ENCODE data around the gene PKD1L1. TPM values are rescaled to one million over a fixed set of nuclear protein-coding genes. Genes with fewer than 3 reads are reported as not detected.
A peak's percentile ranks its signal among the peaks of the same experiment; 100 is the strongest.

Gene PKD1L1
- total RNA-seq, 2 experiments from 2014 or later, result 0.02 to 0.05 TPM

- H3K4me1 Mint-ChIP-seq (ENCODE audit: low read depth), result no peaks in the 10 kb centered on the region
- no peaks in the 10 kb centered on the region for H3K27me3 Mint-ChIP-seq (ENCODE audit: low read depth)
- no peak for DNase-seq
- CTCF ChIA-PET, result no interaction called here
- H3K9me3 Mint-ChIP-seq, result peaks cover 2% of the 10 kb centered on the region
- peaks cover 24% of the 10 kb centered on the region for H3K36me3 Mint-ChIP-seq (ENCODE audit: low read depth)
- intact Hi-C loops (cut with micrococcal nuclease), result no loop called here
- no peak overlapping the region for H3K4me3 Mint-ChIP-seq
- H3K27ac Mint-ChIP-seq, result no peak overlapping the region
Observed at GRCh38 chr7:47954231-47954911, 6.1 kb upstream of the PKD1L1 start.

- no peak for DNase-seq
- no peaks in the 10 kb centered on the region for H3K4me1 Mint-ChIP-seq (ENCODE audit: low read depth)
- H3K27me3 Mint-ChIP-seq (ENCODE audit: low read depth), result no peaks in the 10 kb centered on the region
- CTCF ChIA-PET, result interaction anchor here (1.4 kb wide), 1 partner anchor 9 kb away, joined by 3 read pairs; no protein-coding TSS in a partner anchor
- no peak overlapping the region for H3K27ac Mint-ChIP-seq
- no peak overlapping the region for H3K4me3 Mint-ChIP-seq
- peaks cover 24% of the 10 kb centered on the region for H3K36me3 Mint-ChIP-seq (ENCODE audit: low read depth)
- intact Hi-C loops (cut with micrococcal nuclease), result no loop called here
- peaks cover 2% of the 10 kb centered on the region for H3K9me3 Mint-ChIP-seq
Observed at GRCh38 chr7:47953822-47954221, 5.6 kb upstream of the PKD1L1 start.

- H3K4me3 Mint-ChIP-seq, result no peak overlapping the region
- no peaks in the 10 kb centered on the region for H3K27me3 Mint-ChIP-seq (ENCODE audit: low read depth)
- intact Hi-C loops (cut with micrococcal nuclease), result no loop called here
- CTCF ChIA-PET, result interaction anchor here (1.2 to 1.6 kb wide), 2 partner anchors 13 to 18 kb away, joined by 3 read pairs; no protein-coding TSS in a partner anchor
- no peak for DNase-seq
- peaks cover 13% of the 10 kb centered on the region for H3K36me3 Mint-ChIP-seq (ENCODE audit: low read depth)
- H3K4me1 Mint-ChIP-seq (ENCODE audit: low read depth), result no peaks in the 10 kb centered on the region
- H3K9me3 Mint-ChIP-seq, result no peaks in the 10 kb centered on the region
- H3K27ac Mint-ChIP-seq, result no peak overlapping the region
Observed at GRCh38 chr7:47952224-47952623, 4.0 kb upstream of the PKD1L1 start.

GRCh38 chr7:47951374-47951773, 3.1 kb upstream of the PKD1L1 start:
- H3K27ac Mint-ChIP-seq, result no peak overlapping the region
- no peak for DNase-seq
- intact Hi-C loops (cut with micrococcal nuclease), result no loop called here
- H3K4me1 Mint-ChIP-seq (ENCODE audit: low read depth), result no peaks in the 10 kb centered on the region
- H3K4me3 Mint-ChIP-seq, result no peak overlapping the region
- H3K36me3 Mint-ChIP-seq (ENCODE audit: low read depth), result peaks cover 10% of the 10 kb centered on the region
- no peaks in the 10 kb centered on the region for H3K9me3 Mint-ChIP-seq
- H3K27me3 Mint-ChIP-seq (ENCODE audit: low read depth), result no peaks in the 10 kb centered on the region
- CTCF ChIA-PET, result interaction anchor here (1.6 kb wide), 1 partner anchor 19 kb away, joined by 3 read pairs; no protein-coding TSS in a partner anchor

- peaks cover 10% of the 10 kb centered on the region for H3K36me3 Mint-ChIP-seq (ENCODE audit: low read depth)
- no peaks in the 10 kb centered on the region for H3K9me3 Mint-ChIP-seq
Observed at GRCh38 chr7:47950714-47951113, 2.4 kb upstream of the PKD1L1 start.

GRCh38 chr7:47949703-47950102, 1.4 kb upstream of the PKD1L1 start:
- no peak overlapping the region for H3K27ac Mint-ChIP-seq
- intact Hi-C loops (cut with micrococcal nuclease), result loop anchor here (10.0 kb wide), 1 partner anchor 345 kb away; no protein-coding TSS in a partner anchor
- no peaks in the 10 kb centered on the region for H3K4me1 Mint-ChIP-seq (ENCODE audit: low read depth)
- H3K4me3 Mint-ChIP-seq, result no peak overlapping the region
- no peaks in the 10 kb centered on the region for H3K27me3 Mint-ChIP-seq (ENCODE audit: low read depth)
- no peak for DNase-seq
- H3K9me3 Mint-ChIP-seq, result no peaks in the 10 kb centered on the region
- CTCF ChIA-PET, result no interaction called here
- H3K36me3 Mint-ChIP-seq (ENCODE audit: low read depth), result peaks cover 7% of the 10 kb centered on the region

More at GRCh38 chr7:47950714-47951113, 2.4 kb upstream of the PKD1L1 start:
- no peak overlapping the region for H3K4me3 Mint-ChIP-seq
- CTCF ChIA-PET, result interaction anchor here (1.6 kb wide), 1 partner anchor 19 kb away, joined by 3 read pairs; no protein-coding TSS in a partner anchor
- H3K27me3 Mint-ChIP-seq (ENCODE audit: low read depth), result no peaks in the 10 kb centered on the region
- DNase-seq, result no peak
- intact Hi-C loops (cut with micrococcal nuclease), result no loop called here
- no peak overlapping the region for H3K27ac Mint-ChIP-seq
- no peaks in the 10 kb centered on the region for H3K4me1 Mint-ChIP-seq (ENCODE audit: low read depth)

GRCh38 chr7:47947355-47947749, 914 bp downstream of the PKD1L1 start:
- Mint-ChIP-seq H3K27me3 (ENCODE audit: low read depth) (no peaks in the 10 kb centered on the region), H3K4me3 (no peak overlapping the region), H3K9me3 (no peaks in the 10 kb centered on the region), H3K4me1 (ENCODE audit: low read depth) (no peaks in the 10 kb centered on the region), H3K36me3 (ENCODE audit: low read depth) (no peaks in the 10 kb centered on the region), H3K27ac (no peak overlapping the region)
- DNase-seq, result no peak
- CTCF ChIA-PET, result no interaction called here
- intact Hi-C loops (cut with micrococcal nuclease), result loop anchor here (10.0 kb wide), 1 partner anchor 347 kb away; no protein-coding TSS in a partner anchor

GRCh38 chr7:47946581-47947354, 1.5 kb downstream of the PKD1L1 start:
- H3K27me3 Mint-ChIP-seq (ENCODE audit: low read depth), result no peaks in the 10 kb centered on the region
- no peaks in the 10 kb centered on the region for H3K4me1 Mint-ChIP-seq (ENCODE audit: low read depth)
- no peak for DNase-seq
- H3K9me3 Mint-ChIP-seq, result no peaks in the 10 kb centered on the region
- intact Hi-C loops (cut with micrococcal nuclease), result loop anchor here (10.0 kb wide), 1 partner anchor 348 kb away; no protein-coding TSS in a partner anchor
- H3K27ac Mint-ChIP-seq, result no peak overlapping the region
- CTCF ChIA-PET, result no interaction called here
- no peaks in the 10 kb centered on the region for H3K36me3 Mint-ChIP-seq (ENCODE audit: low read depth)
- H3K4me3 Mint-ChIP-seq, result no peak overlapping the region

- CTCF ChIA-PET, result interaction anchor here (0.6 to 3.3 kb wide), 24 partner anchors 8 to 352 kb away, joined by 3 to 45 read pairs (median 5); no protein-coding TSS in a partner anchor
- intact Hi-C loops (cut with micrococcal nuclease), result loop anchor here (1.0 to 10.0 kb wide), 5 partner anchors 23 to 349 kb away; no protein-coding TSS in a partner anchor
- H3K9me3 Mint-ChIP-seq, result no peaks in the 10 kb centered on the region
Observed at GRCh38 chr7:47945261-47946015, 2.8 kb downstream of the PKD1L1 start.

GRCh38 chr7:47944536-47945260, 3.6 kb downstream of the PKD1L1 start:
- CTCF ChIA-PET, result interaction anchor here (0.6 to 3.3 kb wide), 23 partner anchors 9 to 353 kb away, joined by 3 to 45 read pairs (median 5); no protein-coding TSS in a partner anchor
- H3K27ac Mint-ChIP-seq, result no peak overlapping the region
- H3K27me3 Mint-ChIP-seq (ENCODE audit: low read depth), result no peaks in the 10 kb centered on the region
- H3K36me3 Mint-ChIP-seq (ENCODE audit: low read depth), result no peaks in the 10 kb centered on the region
- no peaks in the 10 kb centered on the region for H3K4me1 Mint-ChIP-seq (ENCODE audit: low read depth)
- H3K4me3 Mint-ChIP-seq, result no peak overlapping the region
- no peaks in the 10 kb centered on the region for H3K9me3 Mint-ChIP-seq
- no peak for DNase-seq
- intact Hi-C loops (cut with micrococcal nuclease), result loop anchor here (1.0 to 10.0 kb wide), 5 partner anchors 24 to 350 kb away; no protein-coding TSS in a partner anchor

More at GRCh38 chr7:47945261-47946015, 2.8 kb downstream of the PKD1L1 start:
- H3K4me1 Mint-ChIP-seq (ENCODE audit: low read depth), result no peaks in the 10 kb centered on the region
- no peaks in the 10 kb centered on the region for H3K27me3 Mint-ChIP-seq (ENCODE audit: low read depth)
- no peaks in the 10 kb centered on the region for H3K36me3 Mint-ChIP-seq (ENCODE audit: low read depth)
- H3K4me3 Mint-ChIP-seq, result no peak overlapping the region
- peak; percentile 88 for DNase-seq
- no peak overlapping the region for H3K27ac Mint-ChIP-seq

GRCh38 chr7:47943676-47944474, 4.4 kb downstream of the PKD1L1 start:
- intact Hi-C loops (cut with micrococcal nuclease), result loop anchor here (2.0 to 10.0 kb wide), 2 partner anchors 25 to 351 kb away; no protein-coding TSS in a partner anchor
- CTCF ChIA-PET, result interaction anchor here (0.8 to 3.3 kb wide), 14 partner anchors 11 to 213 kb away, joined by 3 to 45 read pairs (median 8); no protein-coding TSS in a partner anchor

More at GRCh38 chr7:47943676-47944474, 4.4 kb downstream of the PKD1L1 start:
- Mint-ChIP-seq H3K27ac (no peak overlapping the region), H3K27me3 (ENCODE audit: low read depth) (no peaks in the 10 kb centered on the region), H3K4me3 (no peak overlapping the region), H3K9me3 (no peaks in the 10 kb centered on the region), H3K4me1 (ENCODE audit: low read depth) (no peaks in the 10 kb centered on the region), H3K36me3 (ENCODE audit: low read depth) (no peaks in the 10 kb centered on the region)
- no peak for DNase-seq
